ENCODE data around the gene MAD1L1. TPM values are rescaled to one million over a fixed set of nuclear protein-coding genes. Genes with fewer than 3 reads are reported as not detected.

Gene MAD1L1
- total and polyA plus RNA-seq, 2 of the 4 experiments (the other 2 are of a cell fraction) = 29.0 to 40.9 TPM

GRCh38 chr7:2041496-2042367 is 191.0 kb downstream of the MAD1L1 start (continued):
- TF ChIP-seq MXI1 (IDR thresholded peaks at IDR 0.05; ENCODE audit: borderline replicate concordance, low read depth, low read length) = no peak

GRCh38 chr7:2040893-2041270 is 191.9 kb downstream of the MAD1L1 start:
- in situ Hi-C loops (cut with MboI; ENCODE audit: low sequenced_read_pairs) = no loop called here
- no TSS peak for BruUV-seq (replicated peaks)
- CTCF ChIA-PET = no interaction called here

More at GRCh38 chr7:2040893-2041270, 191.9 kb downstream of the MAD1L1 start:
- peaks cover 8% of the 10 kb centered on the region for H3K9me1 ChIP-seq (ENCODE audit: insufficient read depth, low read length)
- no peaks in the 10 kb centered on the region for H3K9me3 ChIP-seq (ENCODE audit: control insufficient read depth, insufficient read depth, low read length)
- H2BK20ac ChIP-seq (ENCODE audit: low read depth, low read length) = no peak overlapping the region
- intact Hi-C loops (cut with micrococcal nuclease) (no loop called here), dilution Hi-C loops (cut with HindIII; ENCODE audit: low sequenced_read_pairs, unreplicated experiment) (no loop called here)
- no peak overlapping the region for H3K23ac ChIP-seq (ENCODE audit: low read depth, low read length)
- H3K56ac ChIP-seq (ENCODE audit: extremely low read depth, insufficient read depth, low read length) = no peak overlapping the region
- H4K8ac ChIP-seq (ENCODE audit: low read depth in 2 of 2, low read length in 2 of 2) = no peak overlapping the region
- peaks cover 5% of the 10 kb centered on the region; the same call in 1 of the 2 replicates for H3K36me3 ChIP-seq (ENCODE audit: control insufficient read depth, insufficient read depth, low read length)
- DNase-seq (no peak), ATAC-seq (ENCODE audit: low read depth) (no peak)
- H4K91ac ChIP-seq (ENCODE audit: insufficient read depth, low read depth, low read length) = no peak overlapping the region
- H2BK120ac ChIP-seq (ENCODE audit: low read depth, low read length) = no peak overlapping the region
- no peak overlapping the region for H3K4me3 ChIP-seq (ENCODE audit: insufficient read depth, low read depth, low read length)
- no peak overlapping the region for H3K9ac ChIP-seq (ENCODE audit: low read depth, low read length)
- no peaks in the 10 kb centered on the region for H3K27me3 ChIP-seq (ENCODE audit: control insufficient read depth, insufficient read depth, low read length)
- H3K27ac ChIP-seq (ENCODE audit: insufficient read depth, low read length) = no peak overlapping the region
- H4K20me1 ChIP-seq (ENCODE audit: insufficient read depth, low read length) = no peaks in the 10 kb centered on the region; the same call in 1 of the 2 replicates
- H2AK9ac ChIP-seq (replicated peaks; ENCODE audit: low read depth, low read length, poor library complexity) = no peak overlapping the region
- no peak overlapping the region for H4K5ac ChIP-seq (ENCODE audit: low read depth, low read length)
- 90% methylated on average over 2 of the region's 6 CpGs; no CpG with 5 or more reads in 1 of the 2 experiments for WGBS, 2 experiments (ENCODE audit: extremely low coverage in 2 of 2, insufficient read length in 1 of 2)
- no peak overlapping the region for H3K4ac ChIP-seq (ENCODE audit: low read depth, low read length)
- H3K4me1 ChIP-seq (ENCODE audit: control insufficient read depth, insufficient read depth, low read length) = peaks cover 5% of the 10 kb centered on the region
- no peak overlapping the region for H2BK15ac ChIP-seq (ENCODE audit: low read depth, low read length)
- no peak overlapping the region for H3K4me2 ChIP-seq (ENCODE audit: low read depth, low read length)
- no peak overlapping the region for H2BK5ac ChIP-seq (ENCODE audit: low read depth, low read length, poor library complexity, severe bottlenecking)
- H2AFZ ChIP-seq (replicated peaks; ENCODE audit: low read length, poor library complexity) = no peak overlapping the region
- peaks cover 0 to 19% of the 10 kb centered on the region in 2 experiments; a peak in 2 of 4 replicates for H3K79me1 ChIP-seq (ENCODE audit: low read depth in 1 of 2, low read length in 2 of 2)
- H2AK5ac ChIP-seq (ENCODE audit: low read depth, low read length) = no peak overlapping the region
- POLR2A ChIA-PET (ENCODE audit: unreplicated experiment) = no interaction called here
- H3K14ac ChIP-seq (replicated peaks; ENCODE audit: low read depth, low read length) = no peak overlapping the region
- no peak for TF ChIP-seq MAZ (IDR thresholded peaks at IDR 0.05; ENCODE audit: borderline replicate concordance, low read depth, low read length)
- TF ChIP-seq BHLHE40 (IDR thresholded peaks at IDR 0.05; ENCODE audit: low read depth, low read length) = no peak
- no peak for TF ChIP-seq NFE2L2 (IDR thresholded peaks at IDR 0.05; ENCODE audit: low read depth, low read length)
- TF ChIP-seq POLR2A (IDR thresholded peaks at IDR 0.05; ENCODE audit: low read depth, low read length) = no peak
- TF ChIP-seq RCOR1 (IDR thresholded peaks at IDR 0.05; ENCODE audit: insufficient replicate concordance, low read length) = no peak
- no peak for TF ChIP-seq FOS (IDR thresholded peaks at IDR 0.05; ENCODE audit: low read depth, low read length)
- TF ChIP-seq SMC3 (IDR thresholded peaks at IDR 0.05; ENCODE audit: low read depth, low read length) = no peak
- no peak for TF ChIP-seq MAFK (IDR thresholded peaks at IDR 0.05; ENCODE audit: low read depth, low read length)
- TF ChIP-seq USF2 (IDR thresholded peaks at IDR 0.05; ENCODE audit: low read depth, low read length) = no peak
- TF ChIP-seq RFX5 (IDR thresholded peaks at IDR 0.05; ENCODE audit: low read depth, low read length) = no peak
- no peak for TF ChIP-seq CHD1 (IDR thresholded peaks at IDR 0.05; ENCODE audit: low read depth, low read length)
- no peak overlapping the region for H3K18ac ChIP-seq (ENCODE audit: low read depth, low read length)
